SJCRH30 (cell line): Measurements from ENCODE around the gene ISG20. TPM values are rescaled to one million over a fixed set of nuclear protein-coding genes. Genes with fewer than 3 reads are reported as not detected.
A peak's percentile ranks its signal among the peaks of the same experiment; 100 is the strongest.

Source experiments
- DNase-seq, 2 experiments: peaks; one replicate each; pipeline ENCODE4 v3.0.0-alpha.2; 2015 to 2020
- H3K27ac ChIP-seq: fragments of 250-450 bp; sonication (Bioruptor Pico); 2 replicates; pipeline ENCODE4 v1.5.1; 2020; ENCODE audit warnings: mild to moderate bottlenecking, moderate library complexity
- H3K27me3 ChIP-seq: fragments of 250-450 bp; sonication (Bioruptor Pico); 2 replicates; pipeline ENCODE4 v1.5.1; 2020; ENCODE audit warnings: mild to moderate bottlenecking, moderate library complexity
- H3K36me3 ChIP-seq: fragments of 250-450 bp; sonication (Bioruptor Pico); 2 replicates; pipeline ENCODE4 v1.5.1; 2020; ENCODE audit warnings: mild to moderate bottlenecking, moderate library complexity
- H3K4me1 ChIP-seq: fragments of 250-450 bp; sonication (Bioruptor Pico); 2 replicates; pipeline ENCODE4 v1.5.1; 2020; ENCODE audit warnings: mild to moderate bottlenecking, moderate library complexity
- H3K4me3 ChIP-seq: fragments of 250-450 bp; sonication (Bioruptor Pico); 2 replicates; pipeline ENCODE4 v1.5.1; 2020; ENCODE audit warnings: mild to moderate bottlenecking, moderate library complexity
- H3K9me3 ChIP-seq: fragments of 250-450 bp; sonication (Bioruptor Pico); replicated peaks from 2 replicates; pipeline ENCODE4 v1.5.1; 2020; ENCODE audit warnings: mild to moderate bottlenecking, moderate library complexity
- total RNA-seq: library from RNA; depleted of rRNA; stranded (reverse); fragments of >200 nt; shearing (Covaris generic); gene quantifications from 2 replicates; pipeline ENCODE4 v1.2.3, GENCODE V29; 2014

ISG20 gene
- total RNA-seq, 1 experiment from 2014 or later, result 0.97 TPM

GRCh38 chr15:88613074-88613944 is 25.5 kb upstream of the ISG20 start:
- H3K27me3 ChIP-seq, result no peaks in the 10 kb centered on the region
- 0 out of 2 replicates have a peak, but pooled peaks cover 5% of the 10 kb centered on the region for H3K4me1 ChIP-seq
- DNase-seq, result no peak
- no peak overlapping the region for H3K27ac ChIP-seq
- H3K36me3 ChIP-seq, result no peaks in the 10 kb centered on the region
- H3K9me3 ChIP-seq, result no peaks in the 10 kb centered on the region
- H3K4me3 ChIP-seq, result no peak overlapping the region

- 0 out of 2 replicates have a peak, but pooled peaks cover 11% of the 10 kb centered on the region for H3K4me1 ChIP-seq
- no peaks in the 10 kb centered on the region for H3K27me3 ChIP-seq
- no peaks in the 10 kb centered on the region for H3K9me3 ChIP-seq
- no peaks in the 10 kb centered on the region for H3K36me3 ChIP-seq
- H3K27ac ChIP-seq, result no peak overlapping the region
- no peak for DNase-seq
- H3K4me3 ChIP-seq, result no peak overlapping the region
These were observed 23.3 kb upstream of the ISG20 start for GRCh38 chr15:88615303-88616107.

GRCh38 chr15:88616240-88616639 is 22.6 kb upstream of the ISG20 start:
- H3K4me3 ChIP-seq, result no peak overlapping the region
- no peaks in the 10 kb centered on the region for H3K27me3 ChIP-seq
- H3K36me3 ChIP-seq, result no peaks in the 10 kb centered on the region
- no peak for DNase-seq
- no peak overlapping the region for H3K27ac ChIP-seq
- no peaks in the 10 kb centered on the region for H3K9me3 ChIP-seq
- 0 out of 2 replicates have a peak, but pooled peaks cover 11% of the 10 kb centered on the region for H3K4me1 ChIP-seq

- no peak for DNase-seq
- H3K27ac ChIP-seq, result no peak overlapping the region
- H3K27me3 ChIP-seq, result no peaks in the 10 kb centered on the region
- no peaks in the 10 kb centered on the region for H3K9me3 ChIP-seq
- no peaks in the 10 kb centered on the region for H3K36me3 ChIP-seq
- H3K4me1 ChIP-seq, result 0 out of 2 replicates have a peak, but pooled peaks cover 11% of the 10 kb centered on the region
- H3K4me3 ChIP-seq, result no peak overlapping the region
These were observed 21.6 kb upstream of the ISG20 start for GRCh38 chr15:88617031-88617722.

- Histone ChIP-seq H3K4me3 (no peak overlapping the region), H3K9me3 (no peaks in the 10 kb centered on the region), H3K27ac (no peak overlapping the region), H3K4me1 (peaks cover 12% of the 10 kb centered on the region; the same call in 1 of the 2 replicates), H3K36me3 (no peaks in the 10 kb centered on the region), H3K27me3 (no peaks in the 10 kb centered on the region)
- no peak for DNase-seq
These were observed 21.0 kb upstream of the ISG20 start for GRCh38 chr15:88617790-88618189.

- Histone ChIP-seq H3K27me3 (no peaks in the 10 kb centered on the region), H3K4me3 (no peak overlapping the region), H3K36me3 (no peaks in the 10 kb centered on the region; the same call in 1 of the 2 replicates), H3K4me1 (peaks cover 21% of the 10 kb centered on the region; the same call in 1 of the 2 replicates), H3K9me3 (no peaks in the 10 kb centered on the region), H3K27ac (no peak overlapping the region)
- no peak for DNase-seq
These were observed 20.1 kb upstream of the ISG20 start for GRCh38 chr15:88618686-88619085.

GRCh38 chr15:88619796-88620195 is 19.0 kb upstream of the ISG20 start:
- Histone ChIP-seq H3K27ac (no peak overlapping the region), H3K9me3 (no peaks in the 10 kb centered on the region), H3K27me3 (no peaks in the 10 kb centered on the region), H3K4me1 (peaks cover 25% of the 10 kb centered on the region; the same call in 1 of the 2 replicates), H3K36me3 (peaks cover 5% of the 10 kb centered on the region; the same call in 1 of the 2 replicates), H3K4me3 (no peak overlapping the region)
- no peak for DNase-seq

GRCh38 chr15:88620995-88621772 is 17.6 kb upstream of the ISG20 start, which contains the start of gene AEN:
AEN (plus strand) TSS chr15:88621340; CDS start chr15:88626210, 4,870 bp downstream.
- Histone ChIP-seq H3K27ac (peak within 1 kb of the TSS; percentile 95), H3K4me3 (peak within 1 kb of the TSS; percentile 94), H3K9me3 (no peaks in the 10 kb centered on the region), H3K27me3 (no peaks in the 10 kb centered on the region), H3K4me1 (peaks cover 25% of the 10 kb centered on the region; the same call in 1 of the 2 replicates), H3K36me3 (peaks cover 14% of the 10 kb centered on the region)
- peak; percentile 96 for DNase-seq

GRCh38 chr15:88621789-88622604 is 16.8 kb upstream of the ISG20 start:
- H3K27ac ChIP-seq, result peak overlapping the region; percentile 95
- no peaks in the 10 kb centered on the region for H3K27me3 ChIP-seq
- H3K36me3 ChIP-seq, result peaks cover 22% of the 10 kb centered on the region
- DNase-seq, result no peak
- no peaks in the 10 kb centered on the region for H3K9me3 ChIP-seq
- peak overlapping the region; percentile 94 for H3K4me3 ChIP-seq
- H3K4me1 ChIP-seq, result peaks cover 25% of the 10 kb centered on the region; the same call in 1 of the 2 replicates

- Histone ChIP-seq H3K27me3 (no peaks in the 10 kb centered on the region), H3K4me3 (peak overlapping the region; percentile 94), H3K9me3 (no peaks in the 10 kb centered on the region), H3K4me1 (peaks cover 25% of the 10 kb centered on the region; the same call in 1 of the 2 replicates), H3K36me3 (peaks cover 28% of the 10 kb centered on the region), H3K27ac (peak overlapping the region; percentile 95; the same call in 1 of the 2 replicates)
- no peak for DNase-seq
These were observed 16.2 kb upstream of the ISG20 start for GRCh38 chr15:88622605-88622975.

- Histone ChIP-seq H3K27ac (0 out of 2 replicates have a peak overlapping the region, but pooled peaks have one; percentile 95), H3K4me1 (peaks cover 22% of the 10 kb centered on the region; the same call in 1 of the 2 replicates), H3K9me3 (no peaks in the 10 kb centered on the region), H3K36me3 (peaks cover 32% of the 10 kb centered on the region), H3K27me3 (no peaks in the 10 kb centered on the region), H3K4me3 (peak overlapping the region; percentile 94)
- no peak for DNase-seq
These were observed 15.8 kb upstream of the ISG20 start for GRCh38 chr15:88623061-88623460.

GRCh38 chr15:88623632-88624031 is 15.2 kb upstream of the ISG20 start:
- no peak overlapping the region for H3K27ac ChIP-seq
- no peaks in the 10 kb centered on the region for H3K27me3 ChIP-seq
- H3K4me1 ChIP-seq, result peaks cover 20% of the 10 kb centered on the region; the same call in 1 of the 2 replicates
- H3K4me3 ChIP-seq, result no peak overlapping the region
- H3K9me3 ChIP-seq, result no peaks in the 10 kb centered on the region
- DNase-seq, result no peak
- peaks cover 38% of the 10 kb centered on the region for H3K36me3 ChIP-seq
